ENCODE results near the gene SHOX.

Gene SHOX

DNA sequence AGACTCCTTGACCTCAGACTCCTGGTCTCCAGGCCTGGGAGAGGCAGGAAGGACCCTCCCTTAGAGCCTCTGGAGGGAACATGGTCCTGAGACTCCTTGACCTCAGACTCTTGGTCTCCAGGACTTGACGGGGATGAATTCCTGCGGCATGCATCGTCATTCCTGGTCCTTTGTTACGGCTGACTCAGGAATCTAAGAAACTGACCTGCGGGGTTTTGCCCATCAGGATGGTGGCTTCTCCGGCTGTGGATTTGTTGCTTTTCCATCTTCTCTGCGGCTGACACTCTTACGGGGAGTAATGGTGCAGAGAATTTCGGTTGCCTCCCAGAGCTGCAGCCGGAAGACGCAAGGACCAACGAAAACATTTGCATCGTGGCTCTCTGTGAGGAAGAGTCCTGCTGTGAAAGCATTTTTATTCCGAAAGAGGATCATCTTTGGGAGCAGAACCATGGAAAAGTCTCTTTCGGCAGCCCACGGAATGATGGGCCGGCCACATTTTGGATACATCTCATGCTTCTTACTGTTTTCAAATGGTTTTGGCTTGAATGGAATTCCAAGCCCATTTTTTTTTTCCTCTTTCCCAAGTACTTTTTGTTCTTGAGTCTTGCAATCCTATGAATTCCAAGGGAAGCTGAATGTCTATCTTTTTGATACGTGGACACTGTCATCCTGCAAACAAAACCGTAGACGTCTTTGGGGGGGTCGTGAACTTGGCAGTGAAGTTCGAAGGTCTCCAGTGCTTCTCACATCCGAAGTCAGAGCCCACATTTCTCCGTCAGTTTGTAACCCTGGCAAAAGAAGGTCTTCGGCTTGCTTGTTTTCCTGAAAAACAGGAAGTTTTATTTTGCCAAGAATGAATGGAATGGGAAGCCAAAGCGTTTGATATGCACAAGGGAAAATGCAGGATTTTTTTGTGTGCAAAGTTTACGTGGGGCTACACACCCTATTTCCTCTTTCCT is 36.5 kb downstream of the SHOX start:
- Histone ChIP-seq H3K27ac (ENCODE audit: low read depth, low read length) (no peak overlapping the region), H3K4me1 (ENCODE audit: control insufficient read depth, insufficient read depth, low read length) (no peaks in the 10 kb centered on the region), H3K4me3 (ENCODE audit: low read length) (no peak overlapping the region), H3K9ac (ENCODE audit: low read length) (no peak overlapping the region), H3K27me3 (ENCODE audit: control insufficient read depth, insufficient read depth, low read length) (no peaks in the 10 kb centered on the region), H3K36me3 (ENCODE audit: control insufficient read depth, insufficient read depth, low read length) (no peaks in the 10 kb centered on the region)

GRCh38 chrX:670645-671044 is 40.1 kb downstream of the SHOX start:
- Histone ChIP-seq H3K27ac (ENCODE audit: low read depth, low read length) (no peak overlapping the region), H3K27me3 (ENCODE audit: control insufficient read depth, insufficient read depth, low read length) (no peaks in the 10 kb centered on the region), H3K9ac (ENCODE audit: low read length) (no peak overlapping the region), H3K4me1 (ENCODE audit: control insufficient read depth, insufficient read depth, low read length) (no peaks in the 10 kb centered on the region), H3K4me3 (ENCODE audit: low read length) (no peak overlapping the region), H3K36me3 (ENCODE audit: control insufficient read depth, insufficient read depth, low read length) (no peaks in the 10 kb centered on the region)

DNA sequence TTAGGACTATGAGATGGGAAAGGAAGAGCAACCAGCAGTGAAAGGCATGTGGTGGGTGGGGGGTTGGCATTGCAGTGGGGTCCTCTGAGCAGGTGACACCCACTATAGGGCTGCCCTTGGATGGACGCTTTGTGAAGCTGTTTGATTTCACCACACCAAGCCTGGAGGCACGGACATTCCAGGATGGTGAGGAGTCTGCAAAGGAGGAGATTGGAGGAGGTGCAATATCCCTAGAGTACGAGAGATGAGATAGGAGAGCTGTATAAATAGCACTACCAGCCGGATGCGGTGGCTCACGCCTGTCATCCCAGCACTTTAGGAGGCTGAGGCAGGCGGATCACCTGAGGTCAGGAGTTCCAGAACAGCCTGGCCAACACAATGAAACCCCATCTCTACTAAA is 42.3 kb downstream of the SHOX start:
- Histone ChIP-seq H3K27me3 (ENCODE audit: control insufficient read depth, insufficient read depth, low read length) (no peaks in the 10 kb centered on the region), H3K36me3 (ENCODE audit: control insufficient read depth, insufficient read depth, low read length) (no peaks in the 10 kb centered on the region), H3K4me1 (ENCODE audit: control insufficient read depth, insufficient read depth, low read length) (no peaks in the 10 kb centered on the region), H3K4me3 (ENCODE audit: low read length) (no peak overlapping the region), H3K9ac (ENCODE audit: low read length) (no peak overlapping the region), H3K27ac (ENCODE audit: low read depth, low read length) (no peak overlapping the region)

DNA sequence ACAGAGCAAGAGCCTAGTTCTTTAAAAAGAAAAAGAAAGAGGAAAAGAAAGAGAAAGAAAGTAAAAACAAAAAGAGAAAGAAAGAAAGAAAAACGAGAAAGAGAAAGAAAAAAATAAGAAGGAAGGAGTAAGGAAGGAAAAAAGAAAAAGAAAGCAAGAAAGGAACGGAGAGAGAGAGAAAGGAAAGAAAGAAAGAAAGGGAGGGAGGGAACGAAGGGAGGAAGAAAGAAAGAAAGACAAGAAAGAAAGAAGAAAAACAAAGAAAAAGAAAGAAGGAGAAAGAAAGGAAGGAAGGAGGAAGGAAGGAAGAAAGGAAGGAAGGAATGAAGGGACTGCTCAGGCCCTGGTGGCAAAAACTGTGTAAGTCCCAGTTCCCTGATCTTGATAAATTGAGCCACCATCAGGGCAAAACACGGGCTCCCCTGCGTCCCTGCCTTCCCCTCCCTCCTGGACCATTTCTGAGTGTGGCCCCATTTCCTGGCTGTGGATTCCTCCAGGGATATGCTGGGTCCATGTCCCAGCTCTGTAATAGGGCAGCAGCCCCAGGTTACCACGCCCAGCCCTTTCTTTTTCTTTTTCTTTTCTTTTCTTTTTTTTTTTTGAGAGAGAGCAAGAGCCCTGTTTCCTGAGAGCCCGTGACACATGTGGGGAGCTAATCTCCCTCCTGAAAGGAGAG is 44.8 kb downstream of the SHOX start:
- Histone ChIP-seq H3K4me1 (ENCODE audit: control insufficient read depth, insufficient read depth, low read length) (no peaks in the 10 kb centered on the region), H3K27ac (ENCODE audit: low read depth, low read length) (no peak overlapping the region), H3K27me3 (ENCODE audit: control insufficient read depth, insufficient read depth, low read length) (no peaks in the 10 kb centered on the region), H3K9ac (ENCODE audit: low read length) (no peak overlapping the region), H3K36me3 (ENCODE audit: control insufficient read depth, insufficient read depth, low read length) (no peaks in the 10 kb centered on the region), H3K4me3 (ENCODE audit: low read length) (no peak overlapping the region)

DNA sequence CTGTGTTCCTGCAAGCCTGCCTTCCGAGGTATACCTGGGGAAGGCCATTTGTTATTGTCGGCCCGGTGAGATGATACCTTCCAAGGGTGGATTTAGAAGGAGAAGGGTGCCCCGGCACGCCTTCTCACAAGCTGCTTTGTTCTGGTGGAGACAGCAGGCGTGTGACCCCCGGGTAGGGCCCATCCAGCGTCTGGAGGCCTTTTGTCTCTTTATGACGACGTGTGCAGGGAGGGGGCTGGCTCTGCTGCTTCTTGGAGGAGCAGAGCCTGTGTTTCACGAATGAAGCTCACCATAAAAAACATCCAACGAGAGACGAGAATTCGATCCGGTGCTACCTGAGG is 45.3 kb downstream of the SHOX start:
- no peaks in the 10 kb centered on the region for H3K4me1 ChIP-seq (ENCODE audit: control insufficient read depth, insufficient read depth, low read length)
- H3K4me3 ChIP-seq (ENCODE audit: low read length), result no peak overlapping the region
- no peaks in the 10 kb centered on the region for H3K36me3 ChIP-seq (ENCODE audit: control insufficient read depth, insufficient read depth, low read length)
- no peak overlapping the region for H3K27ac ChIP-seq (ENCODE audit: low read depth, low read length)
- no peak overlapping the region for H3K9ac ChIP-seq (ENCODE audit: low read length)
- H3K27me3 ChIP-seq (ENCODE audit: control insufficient read depth, insufficient read depth, low read length), result no peaks in the 10 kb centered on the region

DNA sequence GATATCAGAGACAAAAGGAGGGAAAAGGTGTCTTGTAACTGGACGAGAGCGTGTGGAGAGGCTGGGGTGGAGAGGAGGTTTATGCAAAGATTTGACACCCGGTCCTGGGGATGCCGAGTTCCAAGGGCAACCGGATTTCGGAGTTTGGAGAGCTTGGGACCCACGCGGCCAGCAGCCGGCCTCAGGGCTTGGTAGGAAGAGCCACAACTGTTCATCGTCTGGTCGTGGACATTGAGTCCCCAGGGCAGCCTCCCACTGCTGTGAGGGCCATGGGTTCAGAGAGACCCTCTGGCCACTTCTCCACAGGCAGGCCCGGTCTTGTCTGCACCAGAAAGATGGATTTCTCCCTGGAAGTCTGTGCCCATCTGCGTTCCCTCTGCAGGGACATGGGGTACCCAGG is 46.8 kb downstream of the SHOX start:
- no peaks in the 10 kb centered on the region for H3K36me3 ChIP-seq (ENCODE audit: control insufficient read depth, insufficient read depth, low read length)

GRCh38 chrX:679291-679979 is 48.8 kb downstream of the SHOX start:
- no peak overlapping the region for H3K4me3 ChIP-seq (ENCODE audit: low read length)
- H3K4me1 ChIP-seq (ENCODE audit: control insufficient read depth, insufficient read depth, low read length), result no peaks in the 10 kb centered on the region
- no peak overlapping the region for H3K9ac ChIP-seq (ENCODE audit: low read length)
- no peaks in the 10 kb centered on the region for H3K36me3 ChIP-seq (ENCODE audit: control insufficient read depth, insufficient read depth, low read length)
- H3K27ac ChIP-seq (ENCODE audit: low read depth, low read length), result no peak overlapping the region
- no peaks in the 10 kb centered on the region for H3K27me3 ChIP-seq (ENCODE audit: control insufficient read depth, insufficient read depth, low read length)

More for the DNA sequence above, 46.8 kb downstream of the SHOX start:
- H3K4me3 ChIP-seq (ENCODE audit: low read length), result no peak overlapping the region
- no peaks in the 10 kb centered on the region for H3K27me3 ChIP-seq (ENCODE audit: control insufficient read depth, insufficient read depth, low read length)
- H3K27ac ChIP-seq (ENCODE audit: low read depth, low read length), result no peak overlapping the region
- no peak overlapping the region for H3K9ac ChIP-seq (ENCODE audit: low read length)
- no peaks in the 10 kb centered on the region for H3K4me1 ChIP-seq (ENCODE audit: control insufficient read depth, insufficient read depth, low read length)

GRCh38 chrX:680062-680461 is 49.5 kb downstream of the SHOX start:
- no peaks in the 10 kb centered on the region for H3K36me3 ChIP-seq (ENCODE audit: control insufficient read depth, insufficient read depth, low read length)
- no peak overlapping the region for H3K4me3 ChIP-seq (ENCODE audit: low read length)
- H3K4me1 ChIP-seq (ENCODE audit: control insufficient read depth, insufficient read depth, low read length), result no peaks in the 10 kb centered on the region
- no peaks in the 10 kb centered on the region for H3K27me3 ChIP-seq (ENCODE audit: control insufficient read depth, insufficient read depth, low read length)
- no peak overlapping the region for H3K27ac ChIP-seq (ENCODE audit: low read depth, low read length)
- no peak overlapping the region for H3K9ac ChIP-seq (ENCODE audit: low read length)

DNA sequence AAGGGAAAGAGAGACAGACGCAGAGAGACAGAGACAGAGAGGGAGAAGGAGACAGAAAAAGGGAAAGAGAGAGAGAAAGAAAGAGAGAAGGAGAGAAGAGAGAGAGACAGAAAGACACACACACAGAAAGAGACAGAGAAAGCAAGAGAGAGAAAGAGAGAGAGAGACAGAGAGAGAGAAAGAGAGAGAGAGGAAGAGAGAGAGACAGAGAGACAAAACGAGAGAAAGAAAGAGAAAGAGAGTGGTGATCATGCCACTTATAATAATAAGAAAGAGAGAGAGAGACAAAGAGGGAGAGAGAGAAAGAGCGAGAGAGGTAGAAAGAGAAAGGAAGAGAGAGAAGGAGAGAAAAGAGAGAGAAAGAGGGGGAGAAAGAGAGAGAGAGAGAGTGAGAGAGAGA is 51.4 kb downstream of the SHOX start:
- Histone ChIP-seq H3K9ac (ENCODE audit: low read length) (no peak overlapping the region), H3K36me3 (ENCODE audit: control insufficient read depth, insufficient read depth, low read length) (no peaks in the 10 kb centered on the region), H3K27me3 (ENCODE audit: control insufficient read depth, insufficient read depth, low read length) (no peaks in the 10 kb centered on the region), H3K27ac (ENCODE audit: low read depth, low read length) (no peak overlapping the region), H3K4me3 (ENCODE audit: low read length) (no peak overlapping the region), H3K4me1 (ENCODE audit: control insufficient read depth, insufficient read depth, low read length) (no peaks in the 10 kb centered on the region)

DNA sequence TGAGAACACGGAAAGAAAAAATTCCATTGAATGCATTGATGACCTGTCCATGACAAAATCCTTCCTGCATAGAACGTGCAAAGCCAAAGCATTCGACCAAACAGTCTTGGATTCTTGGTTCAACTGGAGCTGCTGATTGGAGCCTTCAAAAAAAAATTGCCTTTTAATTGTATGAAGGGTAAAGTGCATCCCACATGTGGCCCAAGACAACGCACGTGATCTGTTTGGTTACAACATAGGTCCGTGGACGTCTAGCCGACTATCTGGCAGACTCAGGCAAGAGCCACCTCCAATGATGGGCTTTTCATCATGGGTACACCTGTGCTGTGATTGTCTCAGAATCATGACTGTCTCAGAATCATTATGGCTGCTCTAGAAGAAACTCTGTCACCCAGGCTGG is 52.3 kb downstream of the SHOX start:
- Histone ChIP-seq H3K36me3 (ENCODE audit: control insufficient read depth, insufficient read depth, low read length) (no peaks in the 10 kb centered on the region), H3K27me3 (ENCODE audit: control insufficient read depth, insufficient read depth, low read length) (no peaks in the 10 kb centered on the region), H3K4me1 (ENCODE audit: control insufficient read depth, insufficient read depth, low read length) (no peaks in the 10 kb centered on the region)

DNA sequence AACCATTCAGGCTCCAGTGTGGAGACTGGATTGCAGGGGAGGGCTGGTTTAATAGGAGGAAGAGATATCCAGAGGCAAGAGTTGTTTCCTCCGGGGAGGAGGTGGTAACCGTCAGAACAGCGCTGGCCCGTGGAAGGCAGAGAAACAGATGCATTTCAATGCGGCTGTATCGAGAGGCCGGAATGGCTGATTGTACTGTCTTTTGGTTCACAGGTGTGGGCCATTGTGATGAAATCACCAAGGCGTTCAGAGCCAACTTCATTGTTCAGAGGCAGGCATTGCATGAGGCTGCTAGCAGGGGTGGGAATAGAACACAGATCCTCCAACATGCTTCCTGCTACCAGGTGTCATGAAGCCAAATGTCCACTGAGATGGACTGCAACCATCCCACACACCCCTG is 53.0 kb downstream of the SHOX start:
- H3K4me3 ChIP-seq (ENCODE audit: low read length), result no peak overlapping the region
- H3K27ac ChIP-seq (ENCODE audit: low read depth, low read length), result no peak overlapping the region
- no peaks in the 10 kb centered on the region for H3K4me1 ChIP-seq (ENCODE audit: control insufficient read depth, insufficient read depth, low read length)
- no peaks in the 10 kb centered on the region for H3K36me3 ChIP-seq (ENCODE audit: control insufficient read depth, insufficient read depth, low read length)
- H3K27me3 ChIP-seq (ENCODE audit: control insufficient read depth, insufficient read depth, low read length), result no peaks in the 10 kb centered on the region
- no peak overlapping the region for H3K9ac ChIP-seq (ENCODE audit: low read length)

More for the DNA sequence above, 52.3 kb downstream of the SHOX start:
- H3K9ac ChIP-seq (ENCODE audit: low read length), result no peak overlapping the region
- no peak overlapping the region for H3K27ac ChIP-seq (ENCODE audit: low read depth, low read length)
- no peak overlapping the region for H3K4me3 ChIP-seq (ENCODE audit: low read length)

- Histone ChIP-seq H3K4me1 (ENCODE audit: control insufficient read depth, insufficient read depth, low read length) (no peaks in the 10 kb centered on the region), H3K27ac (ENCODE audit: low read depth, low read length) (no peak overlapping the region), H3K36me3 (ENCODE audit: control insufficient read depth, insufficient read depth, low read length) (no peaks in the 10 kb centered on the region), H3K27me3 (ENCODE audit: control insufficient read depth, insufficient read depth, low read length) (no peaks in the 10 kb centered on the region), H3K4me3 (ENCODE audit: low read length) (no peak overlapping the region), H3K9ac (ENCODE audit: low read length) (no peak overlapping the region)
Measured at GRCh38 chrX:685120-686032, 54.8 kb downstream of the SHOX start.

Measured in rectal smooth muscle tissue (tissue), 1 donor.